Karpas-422 (cell line): ENCODE measurements around the gene ZNF746. TPM values are rescaled to one million over a fixed set of nuclear protein-coding genes. Genes with fewer than 3 reads are reported as not detected.

Experiments used
- DNase-seq: peaks from one replicate; pipeline ENCODE4 v3.0.0-alpha.2; 2015
- H2AFZ ChIP-seq: fragments of 200-600 bp; sonication (generic); 2 replicates; pipeline ENCODE4 v1.6.1; 2014; ENCODE audit warnings: antibody characterized with exemption, low read length, mixed read lengths
- H3K27ac ChIP-seq: fragments of 200-600 bp; sonication (generic); 2 replicates; pipeline ENCODE4 v1.5.1; 2014; ENCODE audit warnings: mild to moderate bottlenecking, low read length, moderate library complexity
- H3K27me3 ChIP-seq: fragments of 200-600 bp; sonication (generic); 2 replicates; pipeline ENCODE4 v1.6.1; 2014; ENCODE audit warnings: low read length, mixed read lengths
- H3K36me3 ChIP-seq: fragments of 200-600 bp; sonication (generic); 2 replicates; pipeline ENCODE4 v1.6.1; 2014; ENCODE audit warnings: low read length, mixed read lengths; ENCODE audit not compliant: insufficient read depth
- H3K4me1 ChIP-seq: fragments of 200-600 bp; sonication (generic); 2 replicates; pipeline ENCODE4 v1.6.1; 2014; ENCODE audit warnings: mild to moderate bottlenecking, low read length, mixed read lengths
- H3K4me2 ChIP-seq: fragments of 200-600 bp; sonication (generic); 2 replicates; pipeline ENCODE4 v1.6.1; 2014; ENCODE audit warnings: low read length, low read depth, mild to moderate bottlenecking; ENCODE audit not compliant: poor library complexity, severe bottlenecking
- H3K4me3 ChIP-seq: fragments of 200-600 bp; sonication (generic); 2 replicates; pipeline ENCODE4 v1.5.1; 2014; ENCODE audit warnings: mild to moderate bottlenecking, antibody characterized with exemption, low read length, mixed read lengths
- H3K79me2 ChIP-seq: fragments of 200-600 bp; sonication (generic); 2 replicates; pipeline ENCODE4 v1.6.1; 2014; ENCODE audit warnings: mild to moderate bottlenecking, low read length, mixed read lengths
- H3K9ac ChIP-seq: fragments of 200-600 bp; sonication (generic); 2 replicates; pipeline ENCODE4 v1.6.0; 2014; ENCODE audit warnings: low read length
- H3K9me2 ChIP-seq: fragments of 200-600 bp; sonication (generic), shearing (Covaris generic); replicated peaks from 2 replicates; pipeline ENCODE4 v1.6.0; 2014; ENCODE audit warnings: mild to moderate bottlenecking, low read length, moderate library complexity; ENCODE audit not compliant: insufficient read depth
- H3K9me3 ChIP-seq: fragments of 300-700, 200-600 bp; sonication (generic); 2 replicates; pipeline ENCODE4 v1.6.1; 2014; ENCODE audit warnings: low read length, mixed read lengths
- H4K20me1 ChIP-seq: fragments of 200-600 bp; sonication (generic); 2 replicates; pipeline ENCODE4 v1.6.1; 2014; ENCODE audit warnings: mild to moderate bottlenecking, antibody characterized with exemption, low read length, low read depth; ENCODE audit not compliant: insufficient read depth
- total RNA-seq: library from RNA; depleted of rRNA; stranded (reverse); fragments of >200 nt; shearing (Covaris generic); gene quantifications from 2 replicates; pipeline ENCODE4 v1.2.3, GENCODE V29; 2014; ENCODE audit warnings: low replicate concordance

ZNF746 gene
- total RNA-seq, 1 experiment from 2014 or later: 12.0 TPM

DNA sequence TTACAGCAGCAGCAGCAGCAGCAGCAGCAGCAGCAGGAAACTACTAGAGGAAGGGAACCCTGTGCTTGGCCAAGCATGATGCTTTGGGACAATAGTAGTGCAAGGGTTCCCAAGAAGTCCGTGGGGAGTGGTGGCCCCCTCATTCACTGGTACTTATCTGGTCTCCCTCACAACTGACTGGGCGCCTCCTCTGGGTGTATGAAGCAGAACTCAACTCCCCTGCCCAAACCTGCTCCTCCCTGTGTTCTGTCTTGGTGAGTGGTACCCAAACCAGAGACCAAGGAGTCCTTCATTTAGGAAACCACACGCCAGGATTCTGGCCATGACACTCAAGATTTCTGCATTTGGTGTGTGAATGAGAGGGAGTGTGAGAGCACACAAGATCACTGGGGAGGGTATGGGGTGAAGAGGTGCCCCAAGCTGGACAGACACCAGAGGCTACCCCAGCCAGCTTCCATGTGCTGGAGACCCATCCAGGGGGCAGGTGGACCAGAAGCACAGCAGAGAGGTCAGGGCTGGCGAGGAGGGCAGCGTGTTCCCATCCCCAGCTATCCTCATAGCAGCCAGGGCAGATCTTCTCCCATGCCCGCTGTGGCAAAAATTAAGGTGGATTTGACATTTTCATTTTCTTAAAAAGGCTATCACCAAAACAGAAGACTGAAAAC, 26.2 kb downstream of the ZNF746 start:
- H3K9ac ChIP-seq: no peak overlapping the region
- peaks cover 22% of the 10 kb centered on the region; the same call in 1 of the 2 replicates for H3K36me3 ChIP-seq
- no peaks in the 10 kb centered on the region for H3K79me2 ChIP-seq
- no peaks in the 10 kb centered on the region for H3K9me3 ChIP-seq
- no peak overlapping the region for H2AFZ ChIP-seq
- H3K4me3 ChIP-seq: no peak overlapping the region
- no peaks in the 10 kb centered on the region for H3K27me3 ChIP-seq
- no peak for DNase-seq
- H4K20me1 ChIP-seq: no peaks in the 10 kb centered on the region
- H3K4me1 ChIP-seq: no peaks in the 10 kb centered on the region
- H3K9me2 ChIP-seq: no peaks in the 10 kb centered on the region
- no peak overlapping the region for H3K27ac ChIP-seq
- no peak overlapping the region for H3K4me2 ChIP-seq

DNA sequence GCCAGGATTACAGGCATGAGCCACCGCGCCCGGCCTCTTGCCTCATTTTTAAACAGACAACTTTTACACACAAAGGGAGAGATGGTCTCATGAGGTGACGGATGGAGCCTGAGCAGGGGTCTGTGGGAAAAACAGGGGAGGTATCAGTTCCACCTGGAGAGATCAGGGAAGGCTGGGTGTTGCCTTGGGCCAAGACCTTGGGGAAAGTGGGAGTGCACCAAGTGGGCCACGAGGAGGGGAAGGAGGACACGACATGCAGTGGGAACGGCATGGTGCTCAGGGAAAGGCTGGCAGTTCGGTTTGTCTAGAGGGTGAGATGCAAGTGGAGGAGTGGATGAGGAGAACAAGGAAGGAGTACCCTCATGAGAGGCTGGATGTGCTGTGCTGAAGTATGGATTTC, 27.8 kb downstream of the ZNF746 start:
- Histone ChIP-seq H3K9me2 (no peaks in the 10 kb centered on the region), H3K27ac (no peak overlapping the region), H3K4me1 (no peaks in the 10 kb centered on the region), H3K79me2 (no peaks in the 10 kb centered on the region), H4K20me1 (no peaks in the 10 kb centered on the region), H3K36me3 (peaks cover 14% of the 10 kb centered on the region; the same call in 1 of the 2 replicates), H3K4me2 (no peak overlapping the region), H3K27me3 (no peaks in the 10 kb centered on the region), H3K4me3 (no peak overlapping the region), H3K9me3 (no peaks in the 10 kb centered on the region), H3K9ac (no peak overlapping the region), H2AFZ (no peak overlapping the region)
- no peak for DNase-seq

DNA sequence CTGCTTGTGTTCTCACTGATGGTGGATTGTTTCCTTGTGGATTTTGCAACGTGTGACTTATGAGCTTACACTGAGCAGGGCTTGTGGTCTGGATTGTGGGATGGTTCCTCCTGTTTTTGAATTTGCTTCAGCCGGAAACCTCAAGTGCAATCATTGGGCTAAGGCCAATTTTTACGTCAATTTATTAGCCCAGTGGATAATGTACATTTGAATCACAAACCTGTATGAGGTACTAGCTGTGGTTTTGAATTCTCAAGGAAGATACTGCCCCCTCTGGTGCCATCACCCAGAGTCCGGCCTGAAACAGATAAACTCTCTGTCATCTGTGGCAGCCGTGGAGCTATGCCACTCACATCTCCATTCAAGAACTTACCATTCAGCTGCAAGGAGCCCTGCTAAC, 29.4 kb downstream of the ZNF746 start:
- Histone ChIP-seq H3K9me2 (no peaks in the 10 kb centered on the region), H3K36me3 (peaks cover 5% of the 10 kb centered on the region; the same call in 1 of the 2 replicates), H3K79me2 (no peaks in the 10 kb centered on the region), H3K9ac (no peak overlapping the region), H3K27ac (no peak overlapping the region), H3K27me3 (no peaks in the 10 kb centered on the region), H3K4me3 (no peak overlapping the region), H4K20me1 (no peaks in the 10 kb centered on the region), H3K9me3 (no peaks in the 10 kb centered on the region), H3K4me2 (no peak overlapping the region), H3K4me1 (no peaks in the 10 kb centered on the region), H2AFZ (no peak overlapping the region)
- no peak for DNase-seq

DNA sequence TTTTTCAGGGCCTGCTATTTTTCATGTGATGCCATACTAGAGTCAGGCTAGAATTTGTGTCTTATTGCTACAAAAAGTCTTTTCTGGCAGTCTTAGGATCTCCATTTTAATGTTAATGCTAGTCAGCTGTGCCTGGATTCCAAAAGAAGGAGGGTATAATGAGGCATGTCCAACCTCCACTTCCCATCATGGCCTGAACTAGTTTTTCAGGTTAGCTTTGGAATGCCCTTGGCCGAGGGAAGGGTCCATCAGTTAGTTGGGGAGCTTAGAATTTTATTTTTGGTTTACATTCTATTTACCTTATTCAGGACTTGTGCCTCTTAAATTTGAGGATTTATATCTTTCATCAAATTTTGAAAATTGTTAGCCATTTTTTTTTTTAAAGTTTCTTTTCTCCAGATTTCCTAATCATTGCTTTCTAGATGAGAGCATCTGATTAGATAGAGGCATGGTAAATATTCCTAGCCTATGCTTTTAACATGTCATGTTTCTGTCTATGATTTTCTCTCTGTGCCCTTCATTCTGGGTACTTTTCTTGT, 30.2 kb downstream of the ZNF746 start:
- Histone ChIP-seq H3K36me3 (no peaks in the 10 kb centered on the region), H3K9me2 (no peaks in the 10 kb centered on the region), H4K20me1 (no peaks in the 10 kb centered on the region), H3K9ac (no peak overlapping the region), H3K27me3 (no peaks in the 10 kb centered on the region), H3K79me2 (no peaks in the 10 kb centered on the region), H3K4me3 (no peak overlapping the region), H3K4me1 (no peaks in the 10 kb centered on the region), H3K4me2 (no peak overlapping the region), H2AFZ (no peak overlapping the region), H3K9me3 (no peaks in the 10 kb centered on the region), H3K27ac (no peak overlapping the region)
- no peak for DNase-seq

DNA sequence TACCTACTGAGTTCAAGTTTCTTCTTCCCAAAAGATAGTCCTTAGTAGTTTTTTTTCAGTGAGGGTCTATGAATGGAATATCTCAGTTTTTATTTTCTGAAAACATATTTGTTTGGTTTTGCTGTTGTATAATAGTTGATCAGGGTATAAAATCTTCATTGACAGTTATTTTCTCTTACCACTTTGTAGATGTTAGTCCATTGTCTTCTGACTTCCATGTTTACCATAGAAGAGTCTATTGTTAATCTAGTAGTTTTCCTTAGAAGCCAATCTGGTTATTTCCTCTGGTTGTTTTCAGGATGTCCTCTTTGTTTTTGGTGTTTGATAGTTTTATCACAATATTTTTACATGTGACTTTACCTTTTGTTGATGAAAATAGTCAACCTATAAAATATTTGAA, 31.2 kb downstream of the ZNF746 start:
- H4K20me1 ChIP-seq: no peaks in the 10 kb centered on the region
- H3K27me3 ChIP-seq: no peaks in the 10 kb centered on the region
- no peak overlapping the region for H3K4me3 ChIP-seq
- DNase-seq: no peak
- H3K9me3 ChIP-seq: no peaks in the 10 kb centered on the region
- no peak overlapping the region for H3K9ac ChIP-seq
- no peaks in the 10 kb centered on the region for H3K9me2 ChIP-seq
- H2AFZ ChIP-seq: no peak overlapping the region
- no peaks in the 10 kb centered on the region for H3K79me2 ChIP-seq
- H3K36me3 ChIP-seq: no peaks in the 10 kb centered on the region
- H3K4me1 ChIP-seq: no peaks in the 10 kb centered on the region
- no peak overlapping the region for H3K27ac ChIP-seq
- H3K4me2 ChIP-seq: no peak overlapping the region

DNA sequence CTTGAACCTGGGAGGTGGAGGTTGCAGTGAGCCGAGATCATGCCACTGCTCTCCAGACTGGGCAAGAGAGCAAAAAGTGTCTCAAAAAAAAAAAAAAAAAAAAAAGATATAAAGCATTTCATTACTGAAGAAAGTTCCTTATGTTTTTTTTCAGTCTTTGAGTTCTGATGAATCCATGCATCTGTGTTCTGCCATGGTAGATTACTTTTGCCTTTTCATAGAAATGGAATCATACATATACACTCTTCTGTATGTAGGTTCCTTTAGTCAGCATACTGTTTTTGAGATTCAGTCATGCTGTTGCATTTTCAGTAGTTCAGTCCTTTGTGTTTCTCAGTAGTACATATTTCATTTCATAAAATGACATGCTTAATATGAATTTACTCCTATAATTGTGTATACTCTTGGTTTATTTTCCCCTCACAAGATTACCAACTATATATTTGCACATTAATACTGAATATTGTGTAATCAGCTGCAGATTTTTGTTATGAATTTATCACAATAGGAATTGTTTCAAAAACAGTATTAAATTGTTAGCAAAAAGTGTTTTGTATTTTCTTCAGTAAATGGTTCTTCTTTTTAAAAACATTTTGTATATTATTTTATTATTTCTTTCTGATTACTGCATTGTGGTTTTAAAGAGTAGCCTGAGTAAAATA, 34.0 kb downstream of the ZNF746 start:
- H3K27me3 ChIP-seq: no peaks in the 10 kb centered on the region
- peaks cover 20% of the 10 kb centered on the region for H3K79me2 ChIP-seq
- no peaks in the 10 kb centered on the region for H3K9me2 ChIP-seq
- DNase-seq: no peak
- no peak overlapping the region for H3K27ac ChIP-seq
- H3K4me3 ChIP-seq: no peak overlapping the region
- H2AFZ ChIP-seq: no peak overlapping the region
- no peaks in the 10 kb centered on the region for H3K36me3 ChIP-seq
- H3K9me3 ChIP-seq: no peaks in the 10 kb centered on the region
- H4K20me1 ChIP-seq: peaks cover 5% of the 10 kb centered on the region; the same call in 1 of the 2 replicates
- no peak overlapping the region for H3K9ac ChIP-seq
- no peak overlapping the region for H3K4me2 ChIP-seq
- peaks cover 15% of the 10 kb centered on the region for H3K4me1 ChIP-seq

DNA sequence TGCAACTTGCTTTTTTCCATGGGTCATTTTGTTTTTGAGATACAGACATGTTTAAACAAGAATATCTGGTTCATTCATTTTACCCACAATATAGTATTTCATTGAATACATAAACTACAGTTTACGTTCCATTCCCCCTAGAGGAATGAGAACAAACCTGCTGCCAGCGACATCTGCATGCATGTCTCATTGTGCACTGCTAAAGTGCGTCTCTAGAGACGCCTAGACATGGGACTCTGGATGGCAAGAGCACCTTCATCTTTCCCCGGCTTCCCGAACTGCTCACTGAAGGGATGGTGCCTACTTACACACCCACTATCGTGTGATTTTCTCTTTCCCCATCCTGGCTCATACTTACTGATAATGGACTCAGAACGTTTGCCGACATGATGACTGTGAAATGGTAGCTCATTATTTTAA, 35.5 kb downstream of the ZNF746 start:
- H3K27ac ChIP-seq: no peak overlapping the region
- no peaks in the 10 kb centered on the region for H3K9me3 ChIP-seq
- no peak for DNase-seq
- H3K4me3 ChIP-seq: no peak overlapping the region
- no peak overlapping the region for H3K4me2 ChIP-seq
- no peaks in the 10 kb centered on the region for H3K36me3 ChIP-seq
- no peak overlapping the region for H2AFZ ChIP-seq
- no peaks in the 10 kb centered on the region for H3K9me2 ChIP-seq
- H3K4me1 ChIP-seq: peaks cover 24% of the 10 kb centered on the region
- H3K79me2 ChIP-seq: peaks cover 35% of the 10 kb centered on the region
- H3K9ac ChIP-seq: no peak overlapping the region
- peaks cover 8% of the 10 kb centered on the region; the same call in 1 of the 2 replicates for H4K20me1 ChIP-seq
- no peaks in the 10 kb centered on the region for H3K27me3 ChIP-seq

DNA sequence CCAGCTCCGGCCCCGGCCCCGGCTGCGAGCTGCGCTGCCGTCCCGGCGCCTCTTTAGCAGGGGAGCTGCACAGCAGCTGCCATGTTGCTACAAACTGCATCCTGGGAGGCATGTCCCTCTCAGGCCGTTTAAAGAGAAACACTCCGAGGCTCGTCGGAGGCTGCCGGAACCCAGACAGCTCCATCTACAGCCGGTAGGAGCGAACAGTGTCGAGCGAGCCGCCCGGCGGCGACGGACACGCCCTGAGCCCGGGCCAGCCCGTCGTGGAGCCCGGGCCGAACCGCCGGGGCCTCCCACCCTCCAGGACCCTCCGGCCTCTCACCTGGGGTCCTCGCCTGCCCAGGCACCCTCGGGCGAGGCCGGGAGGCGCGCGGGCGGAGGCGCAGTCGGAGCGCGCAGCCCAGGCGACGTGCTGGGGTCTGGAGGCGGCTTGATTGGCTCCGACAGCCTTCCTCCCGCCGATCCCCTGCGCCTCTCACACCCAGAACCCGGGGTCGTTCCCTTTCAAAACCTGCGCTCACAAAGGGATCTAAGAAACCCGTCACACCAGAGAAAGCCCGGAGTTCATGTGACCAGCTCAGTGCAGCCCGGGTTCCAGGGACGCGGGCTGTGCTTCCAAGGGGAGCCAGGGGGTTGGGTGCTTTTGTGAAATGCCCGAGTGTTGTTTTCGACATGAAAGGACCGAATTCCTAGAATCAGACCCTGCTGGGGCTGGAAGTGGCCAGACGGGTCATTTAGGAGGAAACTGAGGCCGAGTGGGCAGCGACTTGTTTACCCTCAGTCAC, 36.9 kb downstream of the ZNF746 start, which contains the start of gene ZNF777:
TSS of gene ZNF777 (minus strand) at position 570 of the 785 bp plus-strand sequence. CDS start 5,040 bp downstream, outside the sequence.
- peak within 1 kb of the TSS; percentile 81 for H3K9ac ChIP-seq
- H3K9me3 ChIP-seq: no peaks in the 10 kb centered on the region
- H3K27me3 ChIP-seq: no peaks in the 10 kb centered on the region
- H3K4me3 ChIP-seq: peak within 1 kb of the TSS; percentile 80
- H4K20me1 ChIP-seq: peaks cover 8% of the 10 kb centered on the region; the same call in 1 of the 2 replicates
- peak within 1 kb of the TSS; percentile 84 for H3K4me2 ChIP-seq
- DNase-seq: peak; percentile 95
- peaks cover 50% of the 10 kb centered on the region for H3K79me2 ChIP-seq
- H3K9me2 ChIP-seq: no peaks in the 10 kb centered on the region
- H3K4me1 ChIP-seq: peaks cover 24% of the 10 kb centered on the region
- 0 out of 2 replicates have a peak, but pooled peaks cover 1% of the 10 kb centered on the region for H3K36me3 ChIP-seq
- peak within 1 kb of the TSS; percentile 84 for H2AFZ ChIP-seq
- no peak within 1 kb of the TSS for H3K27ac ChIP-seq
